ENCODE results near the gene RERE.

Gene RERE

GRCh38 chr1:8420318-8420717 is 397.1 kb downstream of the RERE start:
- DNase-seq (ENCODE audit: extremely low read depth, low read depth), result no peak
- TF ChIP-seq CTCF (IDR thresholded peaks at IDR 0.05; ENCODE audit: low read depth, low read length), result no peak

- DNase-seq (ENCODE audit: extremely low read depth, low read depth), result no peak
- no peak for TF ChIP-seq CTCF (IDR thresholded peaks at IDR 0.05; ENCODE audit: low read depth, low read length)
Measured at GRCh38 chr1:8419861-8420260, 397.6 kb downstream of the RERE start.

GRCh38 chr1:8419172-8419571 is 398.3 kb downstream of the RERE start:
- no peak for TF ChIP-seq CTCF (IDR thresholded peaks at IDR 0.05; ENCODE audit: low read depth, low read length)

GRCh38 chr1:8418301-8418700 is 399.1 kb downstream of the RERE start:
- DNase-seq (ENCODE audit: extremely low read depth, low read depth), result no peak
- TF ChIP-seq CTCF (IDR thresholded peaks at IDR 0.05; ENCODE audit: low read depth, low read length), result no peak

More at GRCh38 chr1:8419172-8419571, 398.3 kb downstream of the RERE start:
- no peak for DNase-seq (ENCODE audit: extremely low read depth, low read depth)

GRCh38 chr1:8417625-8418024 is 399.8 kb downstream of the RERE start:
- no peak for TF ChIP-seq CTCF (IDR thresholded peaks at IDR 0.05; ENCODE audit: low read depth, low read length)
- DNase-seq (ENCODE audit: extremely low read depth, low read depth), result no peak

GRCh38 chr1:8416881-8417280 is 400.6 kb downstream of the RERE start:
- no peak for DNase-seq (ENCODE audit: extremely low read depth, low read depth)
- TF ChIP-seq CTCF (IDR thresholded peaks at IDR 0.05; ENCODE audit: low read depth, low read length), result no peak

- no peak for DNase-seq (ENCODE audit: extremely low read depth, low read depth)
- no peak for TF ChIP-seq CTCF (IDR thresholded peaks at IDR 0.05; ENCODE audit: low read depth, low read length)
Measured at GRCh38 chr1:8415526-8416278, 401.7 kb downstream of the RERE start.
